Prostate gland (tissue), 2 donors: ENCODE measurements around the gene FEZF1.

Experiments used
- CTCF ChIP-seq, 4 experiments: fragments of 200-600 bp in 2 of 4; fragments of 450-650 bp in 2 of 4; sonication (generic) in 2 of 4; IDR thresholded peaks; 1 replicate in 3 of 4; 2 replicates in 1 of 4; pipeline ENCODE4 v1.5.1; 2016 to 2019; ENCODE audit warnings: antibody characterized with exemption in 4 of 4, mild to moderate bottlenecking in 2 of 4, moderate library complexity in 2 of 4
- POLR2A ChIP-seq: fragments of 450-650 bp; IDR thresholded peaks from one replicate; pipeline ENCODE4 v1.6.1; 2016; ENCODE audit warnings: antibody characterized with exemption, mild to moderate bottlenecking
- POLR2AphosphoS5 ChIP-seq: sonication (generic); formaldehyde crosslinking; IDR thresholded peaks from one replicate; pipeline ENCODE4 v1.6.1; 2017; ENCODE audit warnings: antibody characterized with exemption

DNA sequence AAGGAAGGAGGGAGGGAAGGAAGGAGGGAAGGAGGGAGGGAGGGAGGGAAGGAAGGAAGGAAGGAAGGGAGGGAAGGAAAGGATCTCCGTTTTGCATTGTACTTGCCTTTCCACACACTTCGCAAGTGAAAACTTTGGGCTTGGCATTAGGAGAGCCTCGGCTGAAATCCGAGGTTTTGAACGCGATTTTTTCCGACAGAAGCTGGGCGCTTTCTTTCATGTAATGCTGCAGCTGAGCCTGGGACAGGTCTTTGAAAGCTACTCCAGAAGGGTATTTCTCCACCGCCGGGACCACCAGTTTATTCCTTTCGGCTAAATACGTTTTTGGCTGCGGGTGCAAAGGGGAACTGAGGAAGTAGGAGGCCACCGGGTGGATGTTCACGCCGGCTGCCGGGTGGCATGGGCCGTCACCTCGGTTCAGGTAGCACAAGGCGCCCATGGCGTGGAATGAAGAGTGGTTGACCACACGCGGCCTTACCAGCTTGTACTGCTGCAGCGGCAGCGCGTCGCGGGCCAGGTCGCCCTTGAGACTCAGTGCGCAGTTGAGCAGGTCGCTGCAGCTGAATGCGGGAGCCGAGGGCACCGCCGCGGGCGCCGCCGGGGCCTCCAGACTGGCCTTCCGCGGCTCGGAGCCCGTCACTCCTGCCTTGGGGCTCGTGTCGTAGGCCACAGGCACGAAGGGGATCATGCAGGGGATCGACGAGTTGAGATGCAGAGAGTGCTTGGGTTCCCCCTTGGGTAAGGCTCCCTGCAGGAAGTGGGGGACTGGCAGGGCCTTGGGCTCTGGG lies 825 bp downstream of the FEZF1 start:
- TF ChIP-seq CTCF (IDR thresholded peaks at IDR 0.05) (no peak), POLR2AphosphoS5 (no peak), POLR2A (no peak)
